ENCODE data around the gene TMEM132C. TPM values are rescaled to one million over a fixed set of nuclear protein-coding genes. Genes with fewer than 3 reads are reported as not detected.

The TMEM132C gene
- total and polyA plus RNA-seq, 2 of the 13 experiments (the other 11 are each of a cell fraction or from before 2014, with no cell fraction given): not detected

- TF ChIP-seq ZNF101 (CRISPR knock-in tag; IDR thresholded peaks at IDR 0.05; ENCODE audit: borderline replicate concordance, low read depth) (no peak), AGO1 (IDR thresholded peaks at IDR 0.05; ENCODE audit: low read depth, low read length, poor library complexity, severe bottlenecking) (no peak)
Observed at GRCh38 chr12:128418944-128419343, 152.0 kb downstream of the TMEM132C start (continued).

GRCh38 chr12:128420163-128420562, 153.2 kb downstream of the TMEM132C start:
- no peaks in the 10 kb centered on the region for H3K4me1 ChIP-seq (ENCODE audit: insufficient read depth, low read length)
- no peaks in the 10 kb centered on the region for H4K20me1 ChIP-seq (ENCODE audit: insufficient read depth, low read length)
- FAIRE-seq: no peak
- no peak for ATAC-seq
- intact Hi-C loops (cut with micrococcal nuclease; ENCODE audit: unreplicated experiment) (no loop called here), in situ Hi-C loops (cut with HindIII; ENCODE audit: extremely low pct_ligation_motif_present, low pct_unique_long_range_greater_than_20kb) (no loop called here)
- no peak overlapping the region for H3K4me3 ChIP-seq (replicated peaks in 1 of 3; ENCODE audit: insufficient read depth in 1 of 3, low read depth in 2 of 3, low read length in 3 of 3)
- H3K27ac ChIP-seq (ENCODE audit: extremely low read length, insufficient read depth, low read length): no peak overlapping the region
- no peak overlapping the region for H3K9ac ChIP-seq (ENCODE audit: insufficient read depth, low read depth, low read length)
- no peak overlapping the region for H3K4me2 ChIP-seq (ENCODE audit: low read depth, low read length)
- H2AFZ ChIP-seq (ENCODE audit: low read length): no peak overlapping the region
- peaks cover 0 to 14% of the 10 kb centered on the region in 2 experiments; a peak in 2 of 5 replicates for H3K27me3 ChIP-seq (ENCODE audit: control insufficient read depth in 1 of 2, insufficient read depth in 2 of 2, low read length in 2 of 2)
- CTCF ChIA-PET (ENCODE audit: low intra/inter-chr PET ratio, low total read pairs): no interaction called here
- H3K36me3 ChIP-seq (replicated peaks in 1 of 2; ENCODE audit: control insufficient read depth in 1 of 2, insufficient read depth in 2 of 2, low read length in 2 of 2): no peaks in the 10 kb centered on the region
- no peak for DNase-seq (ENCODE audit: low spot score)
- no TSS peak for BruUV-seq (replicated peaks)
- 5% methylated on average over 2 of the region's 2 CpGs for WGBS (ENCODE audit: low lambda C conversion rate)
- H3K9me3 ChIP-seq (ENCODE audit: low read length): no peaks in the 10 kb centered on the region
- POLR2A ChIA-PET: no interaction called here
- TF ChIP-seq KLF16 (CRISPR knock-in tag; IDR thresholded peaks at IDR 0.05): no peak
- TF ChIP-seq CCDC6 (CRISPR knock-in tag; IDR thresholded peaks at IDR 0.05): no peak
- no peak for TF ChIP-seq HNRNPH1 (optimal IDR thresholded peaks at IDR 0.05; ENCODE audit: low read depth, low read length)
- TF ChIP-seq YEATS2 (CRISPR knock-in tag; IDR thresholded peaks at IDR 0.05; ENCODE audit: borderline replicate concordance): no peak
- peak; percentile 95 for TF ChIP-seq MNT (IDR thresholded peaks at IDR 0.05)
- no peak for TF ChIP-seq SAFB2 (CRISPR knock-in tag; IDR thresholded peaks at IDR 0.05; ENCODE audit: borderline replicate concordance, low read depth)
- no peaks in the 10 kb centered on the region for H3K79me2 ChIP-seq (ENCODE audit: insufficient read depth, low read length)
